Lung (tissue), 16 donors: Measurements from ENCODE around the gene DCDC2. TPM values are rescaled to one million over a fixed set of nuclear protein-coding genes. Genes with fewer than 3 reads are reported as not detected.

Source experiments
- ATAC-seq: fragments of 200-7000 bp; cut with Tn5 transposase; one replicate; pipeline ENCODE4 v1.9.1; 2020; ENCODE audit warnings: moderate number of reproducible peaks; ENCODE audit not compliant: insufficient read depth, low FRiP score
- DNase-seq, 3 donors: peaks; one replicate each; pipeline ENCODE4 v3.0.0-alpha.2; 2013 to 2017
- H3K27ac ChIP-seq, 2 donors: one replicate each; pipeline ENCODE4 v1.5.1; 2013; ENCODE audit warnings: mild to moderate bottlenecking in 2 of 2, moderate library complexity in 2 of 2, control low read depth in 1 of 2, inconsistent platforms in 1 of 2, low read depth in 1 of 2, low read length in 1 of 2
- H3K27me3 ChIP-seq, 3 donors: one replicate each; pipeline ENCODE4 v1.5.1; 2013; ENCODE audit warnings: low read length in 2 of 3; ENCODE audit not compliant: control insufficient read depth in 3 of 3, insufficient read depth in 3 of 3
- H3K36me3 ChIP-seq, 4 donors: one replicate each; pipeline ENCODE4 v1.5.1; 2013; ENCODE audit warnings: low read length in 4 of 4, mild to moderate bottlenecking in 1 of 4, moderate library complexity in 1 of 4; ENCODE audit not compliant: control insufficient read depth in 4 of 4, insufficient read depth in 4 of 4
- H3K4me1 ChIP-seq, 5 donors: one replicate each; pipeline ENCODE4 v1.5.1; 2013; ENCODE audit warnings: low read length in 5 of 5, mild to moderate bottlenecking in 2 of 5, moderate library complexity in 1 of 5; ENCODE audit not compliant: control insufficient read depth in 5 of 5, insufficient read depth in 5 of 5
- H3K4me3 ChIP-seq: one replicate; pipeline ENCODE4 v1.5.1; 2013; ENCODE audit warnings: mild to moderate bottlenecking, control low read depth, moderate library complexity
- H3K9ac ChIP-seq, 2 donors: one replicate each; pipeline ENCODE4 v1.5.1; 2013; ENCODE audit warnings: low read length in 2 of 2, control low read depth in 1 of 2; ENCODE audit not compliant: insufficient read depth in 1 of 2
- H3K9me3 ChIP-seq, 4 donors: one replicate each; pipeline ENCODE4 v1.5.1; 2013; ENCODE audit warnings: low read length in 3 of 4, mild to moderate bottlenecking in 1 of 4, moderate library complexity in 1 of 4; ENCODE audit not compliant: control insufficient read depth in 4 of 4, insufficient read depth in 3 of 4
- WGBS, 2 donors: extraction: QIAGEN DNeasy Blood & Tissue Kit; methylation state at CpG; one replicate each; pipeline ENCODE4 v1.1.7; 2013; 5-methylcytosine and 5-hydroxymethylcytosine counted together
- long read RNA-seq, 5 donors: transcript quantifications; one replicate each; lab custom pipeline, GENCODE V29; 2026
- polyA plus RNA-seq, 2 donors: library from polyadenylated mRNA; stranded (reverse); fragments of 200-250 nt; gene quantifications; one replicate each; pipeline ENCODE4 v1.2.1, GENCODE V29; 2013
- total RNA-seq, 2 donors: library from RNA; depleted of rRNA in 1 of 2; stranded (reverse); fragments of >200 nt in 1 of 2; gene quantifications; one replicate each; pipeline ENCODE4 v1.2.1, GENCODE V29; 2014 to 2021
- TF ChIP-seq, protein P1 (sequence below): IDR thresholded peaks from 2 replicates; pipeline ENCODE4 v1.5.1; 2012; ENCODE audit warnings: mild to moderate bottlenecking; ENCODE audit errors: control extremely low read depth, extremely low read depth
- donor health status: control.
- donor health status: control.
- donor health status: Bipolar disorder and iron deficiency.
- donor health status: healthy.
- donor health status: DM: yes; HTN: yes; CAD: no.

The DCDC2 gene
- total RNA-seq (10 to 100 TPM in 1 of 2 donors, 1 to 10 TPM in 1; 9.8 to 14.2 TPM), polyA plus RNA-seq (1 to 10 TPM; 2.3 to 2.6 TPM)
- long read RNA-seq, donor 1, result 0 reads
- long read RNA-seq, donor 2, result 0 reads
- long read RNA-seq, donor 3, full-length matches to known transcripts, result 2 of 2 reads
- long read RNA-seq, donor 3, partial matches to known transcripts, result 0 of 2 reads
- long read RNA-seq, donor 3, other reads (novel, unspliced or antisense), result 0 of 2 reads
- long read RNA-seq, donor 4, result 0 reads
- long read RNA-seq, donor 5, result 0 reads

DNA sequence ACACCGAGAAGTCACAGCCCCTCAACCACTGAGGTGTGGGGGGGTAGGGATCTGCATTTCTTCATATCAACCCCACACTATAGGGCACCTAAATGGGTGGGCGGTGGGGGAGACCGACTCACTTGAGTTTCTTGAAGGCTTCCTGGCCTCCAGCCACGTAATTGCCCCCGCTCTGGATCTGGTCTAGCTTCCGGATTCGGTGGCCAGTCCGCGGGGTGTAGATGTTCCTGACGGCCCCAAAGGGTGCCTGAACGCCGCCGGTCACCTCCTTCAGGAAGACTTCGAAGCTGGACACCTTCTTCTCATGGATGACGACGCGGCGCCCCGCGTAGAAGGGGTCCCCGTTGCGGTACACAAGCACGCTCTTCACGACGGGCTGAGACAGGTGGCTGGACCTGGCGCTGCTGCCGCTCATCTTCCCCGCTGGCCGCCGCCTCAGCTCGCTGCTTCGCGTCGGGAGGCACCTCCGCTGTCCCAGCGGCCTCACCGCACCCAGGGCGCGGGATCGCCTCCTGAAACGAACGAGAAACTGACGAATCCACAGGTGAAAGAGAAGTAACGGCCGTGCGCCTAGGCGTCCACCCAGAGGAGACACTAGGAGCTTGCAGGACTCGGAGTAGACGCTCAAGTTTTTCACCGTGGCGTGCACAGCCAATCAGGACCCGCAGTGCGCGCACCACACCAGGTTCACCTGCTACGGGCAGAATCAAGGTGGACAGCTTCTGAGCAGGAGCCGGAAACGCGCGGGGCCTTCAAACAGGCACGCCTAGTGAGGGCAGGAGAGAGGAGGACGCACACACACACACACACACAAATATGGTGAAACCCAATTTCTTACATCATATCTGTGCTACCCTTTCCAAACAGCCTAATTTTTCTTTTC lies at the start of gene DCDC2:
TSS of gene DCDC2 (minus strand) at position 724 of the 883 bp plus-strand sequence. CDS start at position 415, 309 bp downstream.
- H3K36me3 ChIP-seq, result no peaks in the 10 kb centered on the region
- whole genome bisulfite sequencing, 2 donors, result 6 to 9% methylated on average over 60 to 61 of the region's 61 CpGs
- peak within 1 kb of the TSS in 1 of 2 donors; percentile 87 for H3K27ac ChIP-seq
- ATAC-seq (peak; percentile 83), DNase-seq (peak; percentile 54 to 79 (median 75))
- H3K9ac ChIP-seq, result peak within 1 kb of the TSS in 1 of 2 donors; percentile 65
- H3K4me3 ChIP-seq, result peak within 1 kb of the TSS; percentile 30
- H3K4me1 ChIP-seq, result peaks cover 0 to 9% (median 3%) of the 10 kb centered on the region in 5 donors
- H3K27me3 ChIP-seq, result peaks cover 0 to 33% (median 17%) of the 10 kb centered on the region in 3 donors
- peaks cover 0 to 2% (median 0%) of the 10 kb centered on the region in 4 donors for H3K9me3 ChIP-seq
- TF ChIP-seq, protein P1, sequence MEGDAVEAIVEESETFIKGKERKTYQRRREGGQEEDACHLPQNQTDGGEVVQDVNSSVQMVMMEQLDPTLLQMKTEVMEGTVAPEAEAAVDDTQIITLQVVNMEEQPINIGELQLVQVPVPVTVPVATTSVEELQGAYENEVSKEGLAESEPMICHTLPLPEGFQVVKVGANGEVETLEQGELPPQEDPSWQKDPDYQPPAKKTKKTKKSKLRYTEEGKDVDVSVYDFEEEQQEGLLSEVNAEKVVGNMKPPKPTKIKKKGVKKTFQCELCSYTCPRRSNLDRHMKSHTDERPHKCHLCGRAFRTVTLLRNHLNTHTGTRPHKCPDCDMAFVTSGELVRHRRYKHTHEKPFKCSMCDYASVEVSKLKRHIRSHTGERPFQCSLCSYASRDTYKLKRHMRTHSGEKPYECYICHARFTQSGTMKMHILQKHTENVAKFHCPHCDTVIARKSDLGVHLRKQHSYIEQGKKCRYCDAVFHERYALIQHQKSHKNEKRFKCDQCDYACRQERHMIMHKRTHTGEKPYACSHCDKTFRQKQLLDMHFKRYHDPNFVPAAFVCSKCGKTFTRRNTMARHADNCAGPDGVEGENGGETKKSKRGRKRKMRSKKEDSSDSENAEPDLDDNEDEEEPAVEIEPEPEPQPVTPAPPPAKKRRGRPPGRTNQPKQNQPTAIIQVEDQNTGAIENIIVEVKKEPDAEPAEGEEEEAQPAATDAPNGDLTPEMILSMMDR, result no peak

DNA sequence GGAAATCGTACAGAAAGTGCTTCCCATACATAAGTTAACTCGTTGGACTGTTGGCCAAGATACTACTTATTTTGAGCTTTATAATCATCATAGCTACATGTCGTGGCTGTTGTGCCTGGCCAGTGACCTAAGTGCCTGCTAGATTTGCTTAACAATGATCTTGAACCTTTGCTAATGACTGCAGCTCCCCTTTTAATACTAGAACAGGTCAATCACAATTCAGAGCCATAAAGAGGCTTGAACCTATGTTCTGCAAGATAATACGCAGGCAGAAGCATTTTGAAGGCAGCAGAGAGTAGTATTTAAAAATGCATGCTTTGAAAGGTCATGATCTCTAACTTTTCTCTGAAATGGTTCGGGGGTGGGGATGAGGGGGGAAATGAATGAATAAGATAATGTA lies 47.4 kb upstream of the DCDC2 start:
- Histone ChIP-seq H3K4me3 (no peak overlapping the region), H3K4me1 (peaks cover 0 to 14% (median 3%) of the 10 kb centered on the region in 5 donors), H3K9ac (no peak overlapping the region), H3K36me3 (peaks cover 10 to 19% (median 13%) of the 10 kb centered on the region in 4 donors), H3K27ac (no peak overlapping the region), H3K9me3 (no peaks in the 10 kb centered on the region), H3K27me3 (peaks cover 0 to 5% (median 0%) of the 10 kb centered on the region in 3 donors)
- DNase-seq (no peak), ATAC-seq (no peak)
- TF ChIP-seq, protein P1, result no peak
- 71 to 92% methylated on average over 5 of the region's 5 CpGs for WGBS, 2 donors

DNA sequence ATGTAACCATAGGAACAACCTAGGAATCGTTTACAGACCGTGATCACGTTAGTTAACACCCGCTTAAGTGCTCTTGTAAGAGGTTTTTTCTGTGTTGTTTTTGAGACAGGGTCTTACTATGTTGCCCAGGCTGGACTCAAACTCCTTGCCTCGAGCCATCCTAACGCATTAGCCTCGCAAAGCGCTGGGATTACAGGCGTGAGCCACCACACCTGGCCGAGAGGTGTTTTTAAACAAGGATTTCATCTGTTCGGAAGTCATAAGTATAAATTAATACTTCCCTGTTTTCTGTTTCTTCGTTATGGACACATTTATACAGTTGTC lies 45.6 kb upstream of the DCDC2 start:
- H3K9me3 ChIP-seq, result no peaks in the 10 kb centered on the region
- TF ChIP-seq, protein P1, result no peak
- WGBS, 2 donors, result 3 to 5% methylated on average over 12 of the region's 12 CpGs
- H3K27ac ChIP-seq, result peak overlapping the region; percentile 85 to 86
- peak overlapping the region; percentile 77 to 82 for H3K9ac ChIP-seq
- no peak for DNase-seq
- H3K27me3 ChIP-seq, result peaks cover 0 to 10% (median 3%) of the 10 kb centered on the region in 3 donors
- ATAC-seq, result no peak
- peak overlapping the region; percentile 76 for H3K4me3 ChIP-seq
- peaks cover 4 to 11% (median 8%) of the 10 kb centered on the region in 4 donors for H3K36me3 ChIP-seq
- H3K4me1 ChIP-seq, result peaks cover 0 to 14% (median 3%) of the 10 kb centered on the region in 5 donors
